GM10847 (cell line): ENCODE results near the gene DLG3.

ENCODE experiments used
- POLR2A ChIP-seq: IDR thresholded peaks from 2 replicates; pipeline ENCODE4 v1.6.1; 2011; ENCODE audit not compliant: insufficient read length; ENCODE audit errors: extremely low read depth

The DLG3 gene

GRCh38 chrX:70454441-70455365, 10.1 kb downstream of the DLG3 start:
- TF ChIP-seq POLR2A, result no peak

DNA sequence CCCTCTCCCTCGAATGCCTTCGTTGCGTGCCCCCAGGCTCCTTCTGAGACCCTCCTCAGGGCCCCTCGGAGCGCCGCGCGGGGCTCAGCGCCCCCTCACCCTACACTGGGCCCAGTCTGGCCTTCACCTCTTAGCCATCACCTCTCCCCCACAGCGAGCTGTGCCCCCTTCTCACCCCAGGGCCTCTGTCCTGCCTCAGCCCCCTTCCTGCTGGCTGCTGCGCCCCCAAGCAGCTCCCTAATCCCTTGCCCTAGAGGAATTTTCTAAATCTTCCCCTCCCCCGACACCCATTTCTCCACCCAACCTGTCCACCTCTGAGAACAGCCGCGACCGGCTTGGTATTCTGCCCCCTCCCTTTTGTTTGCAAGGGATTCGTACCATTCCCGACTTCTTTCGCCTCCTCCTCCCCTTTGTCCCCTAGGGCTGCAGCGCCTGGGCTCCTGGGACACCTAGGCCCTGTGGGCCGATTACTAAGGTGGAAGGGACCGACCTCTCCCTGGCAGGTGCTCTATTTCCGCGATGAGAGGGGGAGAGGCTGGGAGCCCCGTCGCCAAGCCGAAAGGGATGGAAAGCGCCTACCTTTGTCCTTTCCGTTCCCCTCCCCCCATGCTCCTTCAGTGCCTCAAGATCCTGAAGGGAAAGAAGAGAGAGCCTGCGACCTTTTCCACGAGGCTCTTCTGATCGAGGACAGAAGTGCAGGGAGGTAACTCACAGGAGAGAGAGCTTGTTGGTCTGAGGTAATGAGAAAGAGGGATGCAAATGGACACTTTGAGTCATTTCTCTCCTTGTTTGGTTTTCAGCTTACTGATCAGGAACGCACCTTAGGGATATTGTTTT, 10.9 kb downstream of the DLG3 start:
- no peak for TF ChIP-seq POLR2A

- TF ChIP-seq POLR2A, result no peak
These were observed 11.6 kb downstream of the DLG3 start for GRCh38 chrX:70456256-70456655.

DNA sequence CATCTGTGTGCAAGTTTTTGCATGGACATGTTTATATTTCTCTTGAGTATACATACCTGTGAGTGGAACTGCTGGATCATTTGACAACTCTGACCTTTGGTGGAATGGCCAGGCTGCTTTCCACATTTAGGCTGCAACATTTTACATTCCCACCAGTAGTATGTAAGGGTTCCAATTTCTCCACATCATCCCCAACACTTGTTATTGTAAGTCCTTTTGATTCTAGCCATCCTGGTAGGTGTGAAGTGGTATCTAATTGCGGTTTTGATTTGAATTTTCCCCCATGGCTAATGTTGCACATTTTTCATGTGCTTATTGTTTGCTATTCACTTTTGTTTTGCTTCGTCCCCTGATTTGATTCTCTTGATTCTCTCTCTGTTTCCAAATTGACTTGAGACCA, 16.4 kb downstream of the DLG3 start:
- TF ChIP-seq POLR2A, result no peak

DNA sequence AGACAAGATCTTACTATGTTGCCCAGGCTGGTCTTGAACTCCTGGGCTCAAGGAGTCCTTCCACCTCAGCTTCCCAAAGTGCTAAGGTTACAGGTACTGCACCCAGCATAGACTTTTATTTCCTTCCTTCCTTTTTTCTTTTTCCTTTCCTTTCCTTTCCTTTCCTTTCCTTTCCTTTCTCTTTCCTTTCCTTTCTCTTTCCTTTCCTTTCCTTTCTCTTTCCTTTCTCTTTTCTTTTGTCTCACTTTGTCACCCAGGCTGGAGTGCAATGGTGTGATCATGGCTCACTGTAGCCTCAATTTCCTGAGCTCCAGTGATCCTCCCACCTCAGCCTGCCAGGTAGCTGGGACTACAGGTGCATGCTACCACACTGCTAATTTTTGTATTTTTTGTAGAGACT, 19.4 kb downstream of the DLG3 start:
- TF ChIP-seq POLR2A, result no peak

DNA sequence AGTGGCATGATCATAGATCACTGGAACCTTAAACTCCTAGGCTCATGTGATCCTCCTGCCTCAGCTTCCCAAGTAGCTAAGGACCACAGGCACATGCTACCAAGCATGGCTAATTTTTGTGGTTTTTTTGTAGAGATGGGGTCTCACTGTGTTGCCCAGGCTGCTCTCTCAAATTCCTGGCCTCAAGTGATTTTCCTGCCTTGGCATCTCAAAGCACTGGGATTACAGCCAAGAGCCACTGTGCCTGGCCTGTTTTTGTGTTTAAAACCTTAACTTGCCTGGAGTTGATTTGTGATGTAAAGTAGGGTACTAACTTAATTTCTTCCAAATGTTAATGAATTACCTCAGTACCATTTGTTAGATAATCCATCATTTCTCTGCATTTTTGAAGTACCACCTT, 22.3 kb downstream of the DLG3 start:
- TF ChIP-seq POLR2A, result no peak

DNA sequence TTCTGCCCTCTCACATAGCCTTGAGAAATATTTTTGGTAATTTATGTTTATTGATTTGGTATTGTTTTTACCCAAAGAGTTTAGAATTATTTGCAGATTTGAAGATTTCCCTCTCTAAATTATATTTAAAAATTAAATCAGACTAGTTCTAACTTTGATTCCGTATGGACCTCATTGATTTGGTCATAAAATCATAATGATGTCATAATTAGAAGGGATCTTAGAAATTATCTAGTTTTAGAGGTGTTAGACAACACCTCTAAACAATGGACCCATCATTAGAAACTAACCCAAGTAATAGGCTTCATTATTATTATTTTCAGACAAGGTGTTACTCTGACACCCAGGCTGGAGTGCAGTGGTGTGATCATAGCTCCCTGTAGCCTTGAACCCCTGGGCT, 24.1 kb downstream of the DLG3 start:
- no peak for TF ChIP-seq POLR2A

DNA sequence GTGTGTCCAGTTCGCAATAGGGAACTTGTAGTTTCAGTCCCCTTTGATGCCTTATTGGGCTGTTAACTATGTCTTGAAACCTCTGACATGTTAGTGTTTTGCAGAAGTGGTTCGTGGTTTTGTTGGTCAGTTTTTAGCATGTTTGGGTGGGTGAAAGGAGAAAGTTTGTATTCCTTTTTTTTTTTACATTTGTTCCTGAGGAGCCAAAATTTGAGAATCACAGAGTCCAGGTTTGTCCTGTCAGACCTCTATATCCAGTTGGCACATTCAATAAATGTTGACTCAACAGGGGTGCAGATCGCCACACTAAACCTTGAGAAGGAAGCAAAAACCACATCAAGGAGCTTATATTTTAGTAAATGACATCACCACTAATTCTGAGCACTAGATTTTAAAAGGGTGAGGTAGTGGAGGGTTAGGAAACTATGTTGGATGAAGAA, 26.2 kb downstream of the DLG3 start:
- no peak for TF ChIP-seq POLR2A

DNA sequence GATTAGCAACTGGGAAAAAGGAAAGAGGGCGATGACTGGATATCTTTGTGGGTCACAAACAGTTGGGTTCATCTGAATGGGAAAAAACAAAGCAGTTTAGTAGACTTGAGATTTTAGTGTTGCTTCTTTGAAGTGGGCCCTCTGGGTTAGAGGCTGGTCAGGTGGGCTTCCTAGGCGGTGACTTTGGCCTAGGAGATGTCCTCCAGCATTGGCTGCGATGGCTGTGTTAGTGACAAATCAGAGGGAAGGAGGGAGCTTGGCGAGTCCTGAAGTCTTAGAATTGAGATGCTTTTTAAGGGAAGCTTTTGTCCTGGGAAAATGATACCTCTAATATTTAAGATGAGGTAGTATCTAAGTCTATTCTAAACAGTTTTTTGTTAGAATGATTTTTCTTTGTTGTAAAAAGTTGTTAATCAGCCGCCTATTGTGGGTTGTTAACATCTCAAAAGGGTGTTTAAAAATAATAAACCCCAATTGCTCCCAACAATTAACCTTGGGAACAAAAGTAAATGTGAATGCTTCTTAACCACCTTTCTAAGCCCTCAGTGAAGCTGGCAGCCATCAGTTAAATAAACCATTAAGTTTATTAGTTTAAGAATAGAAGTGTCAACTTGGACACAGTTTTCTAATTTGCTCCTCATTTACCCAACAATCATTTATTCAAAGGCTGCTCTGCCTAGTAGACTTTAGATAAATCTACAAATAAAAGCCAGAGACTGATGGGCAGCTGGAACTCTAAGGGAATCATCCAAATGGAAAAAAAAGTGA, 31.7 kb downstream of the DLG3 start:
- TF ChIP-seq POLR2A, result no peak

GRCh38 chrX:70476934-70477733, 32.5 kb downstream of the DLG3 start:
- no peak for TF ChIP-seq POLR2A

- TF ChIP-seq POLR2A, result no peak
These were observed 33.1 kb downstream of the DLG3 start for GRCh38 chrX:70477734-70478075.

GRCh38 chrX:70478526-70479245, 34.1 kb downstream of the DLG3 start:
- TF ChIP-seq POLR2A, result no peak

DNA sequence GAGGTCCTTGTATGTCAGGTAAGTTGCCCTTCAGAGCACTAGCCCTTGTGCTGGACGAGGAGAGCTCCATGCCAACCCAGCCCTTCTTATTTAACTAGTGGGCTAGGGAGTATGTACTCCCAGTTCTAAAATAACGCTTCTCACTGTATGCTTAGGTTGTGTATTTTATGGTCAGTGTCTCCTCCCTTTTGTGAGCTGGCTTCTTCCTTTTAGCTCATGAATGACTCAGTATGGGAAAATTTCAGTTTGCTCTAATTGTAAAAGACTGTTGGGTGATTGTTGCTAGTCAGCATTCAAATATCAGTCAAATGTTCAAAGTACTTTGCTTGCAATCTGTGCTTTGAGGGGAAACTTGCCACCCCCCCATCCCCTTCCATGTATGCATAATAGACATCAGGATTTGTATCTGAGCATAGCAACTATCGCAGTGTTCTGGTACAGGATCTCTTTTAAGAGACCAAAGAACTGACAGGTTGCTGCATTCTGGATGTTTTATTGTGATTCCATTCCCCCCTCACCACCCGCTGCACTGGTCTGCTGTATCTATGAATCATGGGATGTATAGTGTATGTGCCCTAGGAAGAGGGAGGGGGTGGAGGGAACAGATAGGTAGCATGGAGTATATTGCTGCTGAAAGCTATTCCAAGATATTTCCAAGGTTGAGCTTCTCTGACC, 34.7 kb downstream of the DLG3 start:
- no peak for TF ChIP-seq POLR2A
